Right atrium auricular region (tissue), 2 donors: ENCODE results near the gene CAMK2N1. TPM values are rescaled to one million over a fixed set of nuclear protein-coding genes. Genes with fewer than 3 reads are reported as not detected.
"Not testable (repeated sequence)": the region's sequence is repeated elsewhere in the genome, so short reads cannot be mapped to it uniquely, and the experiment has no call there.

Source experiments
- DNase-seq: peaks from one replicate; pipeline ENCODE4 v3.0.0-alpha.2; 2019; ENCODE audit warnings: low spot score
- H3K27ac ChIP-seq, 2 donors: fragments of 200-600 bp; sonication (generic); 1 replicate in 1 of 2; 2 replicates in 1 of 2; pipeline ENCODE4 v1.5.1; 2016 to 2019
- H3K27me3 ChIP-seq, 2 donors: fragments of 200-600 bp; sonication (generic); one replicate each; pipeline versions ENCODE4 v1.5.1 to v1.6.0; 2017 to 2019
- H3K36me3 ChIP-seq: fragments of 200-600 bp; sonication (generic); one replicate; pipeline ENCODE4 v1.5.1; 2016
- H3K4me1 ChIP-seq, 2 donors: fragments of 200-600 bp; sonication (generic); one replicate each; pipeline versions ENCODE4 v1.5.1 to v1.6.0; 2017 to 2019
- H3K4me3 ChIP-seq, 2 donors: fragments of 200-600 bp; sonication (generic); 1 replicate in 1 of 2; 2 replicates in 1 of 2; pipeline ENCODE4 v1.5.1; 2017 to 2019; ENCODE audit warnings: mild to moderate bottlenecking in 1 of 2, moderate library complexity in 1 of 2
- H3K9me3 ChIP-seq, 2 donors: fragments of 200-600 bp; sonication (generic); one replicate each; pipeline ENCODE4 v1.5.1; 2019
- total RNA-seq, 2 donors: library from RNA; depleted of rRNA; stranded (reverse); fragments of >200 nt; gene quantifications; one replicate each; pipeline ENCODE4 v1.1.0, GENCODE V29; 2016
- TF ChIP-seq, protein P1 (sequence below), 2 donors: fragments of 200-600 bp; sonication (generic); IDR thresholded peaks; one replicate each; pipeline ENCODE4 v1.5.1; 2019; ENCODE audit warnings: antibody characterized with exemption in 2 of 2

The CAMK2N1 gene
- total RNA-seq, 2 donors from 2014 or later, result 5.3 to 13.4 TPM

DNA sequence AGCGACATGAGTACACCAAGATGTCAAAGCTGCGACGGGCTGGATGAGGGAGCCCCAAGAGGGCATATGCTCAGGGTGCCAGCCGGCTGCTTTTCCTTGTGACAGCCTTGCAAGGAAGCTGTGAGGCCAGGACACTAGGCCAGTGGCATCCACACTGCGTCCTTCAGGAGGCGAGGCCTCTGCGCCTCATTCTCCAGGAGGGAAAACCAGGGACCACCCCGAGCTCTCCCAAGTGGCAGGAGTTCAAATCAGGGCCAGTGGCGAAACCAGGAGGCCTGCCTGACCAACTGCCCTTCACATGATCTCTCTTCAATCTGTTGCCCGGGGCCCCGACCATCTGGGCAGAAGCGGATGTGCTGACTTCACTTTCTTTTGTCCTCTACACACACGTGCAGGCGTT lies 13.7 kb upstream of the CAMK2N1 start:
- Histone ChIP-seq H3K27me3 (no peaks in the 10 kb centered on the region), H3K9me3 (no peaks in the 10 kb centered on the region), H3K4me3 (no peak overlapping the region), H3K36me3 (peaks cover 57% of the 10 kb centered on the region), H3K4me1 (peaks cover 0 to 16% of the 10 kb centered on the region in 2 donors), H3K27ac (no peak overlapping the region)
- TF ChIP-seq, protein P1, sequence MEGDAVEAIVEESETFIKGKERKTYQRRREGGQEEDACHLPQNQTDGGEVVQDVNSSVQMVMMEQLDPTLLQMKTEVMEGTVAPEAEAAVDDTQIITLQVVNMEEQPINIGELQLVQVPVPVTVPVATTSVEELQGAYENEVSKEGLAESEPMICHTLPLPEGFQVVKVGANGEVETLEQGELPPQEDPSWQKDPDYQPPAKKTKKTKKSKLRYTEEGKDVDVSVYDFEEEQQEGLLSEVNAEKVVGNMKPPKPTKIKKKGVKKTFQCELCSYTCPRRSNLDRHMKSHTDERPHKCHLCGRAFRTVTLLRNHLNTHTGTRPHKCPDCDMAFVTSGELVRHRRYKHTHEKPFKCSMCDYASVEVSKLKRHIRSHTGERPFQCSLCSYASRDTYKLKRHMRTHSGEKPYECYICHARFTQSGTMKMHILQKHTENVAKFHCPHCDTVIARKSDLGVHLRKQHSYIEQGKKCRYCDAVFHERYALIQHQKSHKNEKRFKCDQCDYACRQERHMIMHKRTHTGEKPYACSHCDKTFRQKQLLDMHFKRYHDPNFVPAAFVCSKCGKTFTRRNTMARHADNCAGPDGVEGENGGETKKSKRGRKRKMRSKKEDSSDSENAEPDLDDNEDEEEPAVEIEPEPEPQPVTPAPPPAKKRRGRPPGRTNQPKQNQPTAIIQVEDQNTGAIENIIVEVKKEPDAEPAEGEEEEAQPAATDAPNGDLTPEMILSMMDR (IDR thresholded peaks at IDR 0.05), result no peak
- no peak for DNase-seq

DNA sequence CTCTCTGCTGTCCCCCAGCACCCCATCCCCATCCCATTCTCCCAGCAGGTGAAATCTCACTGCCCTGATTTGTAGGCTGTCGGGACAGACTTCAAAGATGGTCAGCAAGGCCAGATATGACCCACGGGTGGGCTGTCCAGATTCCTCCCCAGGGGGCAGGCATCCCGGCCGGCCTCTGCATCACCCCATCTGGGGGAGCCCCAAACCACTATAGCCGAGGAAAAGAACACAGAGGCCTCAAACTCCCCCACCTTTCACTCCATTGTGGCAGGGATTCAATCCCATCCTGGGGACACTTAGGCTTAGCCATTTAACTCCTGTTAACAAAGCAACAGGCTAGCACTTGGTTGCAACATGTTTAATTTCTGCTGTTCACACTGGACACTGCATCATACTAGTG lies 13.1 kb upstream of the CAMK2N1 start:
- no peak for DNase-seq
- H3K36me3 ChIP-seq, result peaks cover 57% of the 10 kb centered on the region
- H3K27ac ChIP-seq, result no peak overlapping the region
- H3K4me1 ChIP-seq, result peaks cover 0 to 16% of the 10 kb centered on the region in 2 donors
- no peaks in the 10 kb centered on the region for H3K9me3 ChIP-seq
- no peak overlapping the region for H3K4me3 ChIP-seq
- TF ChIP-seq, protein P1 (IDR thresholded peaks at IDR 0.05), result no peak
- no peaks in the 10 kb centered on the region for H3K27me3 ChIP-seq

DNA sequence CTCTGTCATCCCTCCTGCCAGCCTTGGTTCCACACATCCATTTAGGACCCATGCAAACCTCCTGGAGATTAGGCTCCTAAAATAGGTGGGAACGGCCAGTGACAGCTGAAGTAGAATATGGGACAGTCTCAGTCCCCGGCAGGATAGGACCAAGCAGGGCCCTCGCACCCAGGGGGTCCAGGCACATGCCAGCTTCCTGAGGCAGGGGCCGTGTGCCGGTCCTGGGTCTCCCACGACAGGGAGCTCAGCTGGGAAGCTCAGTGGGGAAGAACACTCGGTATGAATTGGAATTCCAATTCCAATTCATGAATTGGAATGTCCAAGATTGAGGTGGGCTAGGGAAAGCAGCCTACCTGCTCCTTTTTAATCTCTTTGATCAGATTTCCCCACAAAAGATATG lies 12.1 kb upstream of the CAMK2N1 start:
- no peak for DNase-seq
- TF ChIP-seq, protein P1 (IDR thresholded peaks at IDR 0.05), result no peak
- peaks cover 53% of the 10 kb centered on the region for H3K36me3 ChIP-seq
- H3K4me3 ChIP-seq, result no peak overlapping the region
- H3K4me1 ChIP-seq, result peaks cover 0 to 20% of the 10 kb centered on the region in 2 donors
- no peaks in the 10 kb centered on the region for H3K9me3 ChIP-seq
- no peak overlapping the region for H3K27ac ChIP-seq
- no peaks in the 10 kb centered on the region for H3K27me3 ChIP-seq

DNA sequence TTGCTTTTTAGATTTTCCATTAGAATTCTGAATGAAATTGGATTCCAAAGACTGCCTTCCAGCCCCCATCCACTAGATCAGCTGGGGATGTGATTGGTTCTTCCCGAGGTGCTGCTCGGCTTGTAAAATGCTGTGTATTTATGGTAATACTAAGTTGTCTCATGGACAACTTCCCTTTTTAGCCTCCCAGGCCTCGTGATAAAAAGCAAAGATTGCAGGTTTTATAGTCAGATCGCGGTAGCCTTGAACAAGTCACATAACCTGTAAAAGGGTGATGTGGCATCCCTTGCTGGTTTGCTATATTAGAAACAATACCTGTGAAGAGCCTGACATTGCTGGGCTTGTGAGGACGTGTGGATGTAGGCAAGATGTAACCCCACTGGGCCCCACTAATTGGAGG lies 11.5 kb upstream of the CAMK2N1 start:
- TF ChIP-seq, protein P1 (IDR thresholded peaks at IDR 0.05), result no peak
- H3K27me3 ChIP-seq, result no peaks in the 10 kb centered on the region
- no peak overlapping the region for H3K4me3 ChIP-seq
- no peaks in the 10 kb centered on the region for H3K9me3 ChIP-seq
- no peak overlapping the region for H3K27ac ChIP-seq
- DNase-seq, result no peak
- H3K36me3 ChIP-seq, result peaks cover 47% of the 10 kb centered on the region
- H3K4me1 ChIP-seq, result peaks cover 0 to 23% of the 10 kb centered on the region in 2 donors

DNA sequence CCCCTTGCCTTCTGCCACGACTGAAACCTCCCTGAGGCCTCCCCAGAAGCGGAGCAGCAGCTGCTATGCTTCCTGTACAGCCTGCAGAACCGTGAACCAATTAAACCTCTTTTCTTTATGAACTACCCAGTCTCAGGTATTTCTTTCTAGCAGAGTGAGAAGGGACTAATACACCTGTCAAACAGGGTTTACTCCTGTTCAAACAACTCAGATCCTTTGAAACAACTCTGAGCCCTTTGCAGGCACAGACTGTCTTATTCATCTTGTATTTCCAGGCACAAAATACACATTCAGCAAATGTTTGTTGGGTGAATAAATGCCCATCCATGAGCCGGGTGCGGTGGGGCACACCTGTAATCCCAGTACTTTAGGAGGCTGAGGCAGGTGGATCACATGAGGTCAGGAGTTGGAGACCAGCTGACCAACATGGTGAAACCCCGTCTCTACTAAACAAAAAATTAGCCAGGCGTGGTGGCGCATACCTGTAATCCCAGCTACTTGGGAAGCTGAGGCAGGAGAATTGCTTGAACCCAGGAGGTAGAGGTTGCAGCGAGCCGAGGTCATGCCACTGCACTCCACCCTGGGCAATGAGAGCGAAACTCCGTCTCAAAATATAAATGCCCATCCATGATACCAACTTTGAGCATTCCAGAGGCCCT lies 10.8 kb upstream of the CAMK2N1 start:
- Histone ChIP-seq H3K36me3 (peaks cover 40% of the 10 kb centered on the region), H3K4me1 (peaks cover 0 to 23% of the 10 kb centered on the region in 2 donors)
- H3K9me3 ChIP-seq, H3K27me3 ChIP-seq, DNase-seq, H3K27ac ChIP-seq, H3K4me3 ChIP-seq: not testable (repeated sequence)

DNA sequence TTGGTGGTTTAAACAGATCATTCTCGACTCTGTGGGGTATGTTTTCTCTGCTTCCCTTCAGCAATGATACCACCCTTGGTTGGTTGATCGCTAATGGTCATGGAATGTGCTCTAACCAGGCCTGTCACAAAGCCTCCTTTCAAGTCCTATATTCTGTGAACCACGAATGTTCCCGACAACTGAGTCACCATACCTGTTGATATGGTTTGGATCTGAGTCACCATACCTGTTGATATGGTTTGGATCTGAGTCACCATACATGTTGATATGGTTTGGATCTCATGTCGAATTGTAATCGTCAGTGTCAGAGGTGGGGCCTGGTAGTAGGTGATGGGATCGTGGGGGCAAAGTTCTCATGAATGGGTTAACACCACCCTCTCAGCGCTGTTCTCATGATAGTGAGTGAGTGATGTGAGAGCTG lies 10.2 kb upstream of the CAMK2N1 start:
- no peak overlapping the region for H3K4me3 ChIP-seq

More for the DNA sequence above, 10.2 kb upstream of the CAMK2N1 start:
- peaks cover 34% of the 10 kb centered on the region for H3K36me3 ChIP-seq
- H3K9me3 ChIP-seq, result no peaks in the 10 kb centered on the region
- no peak for DNase-seq
- H3K27me3 ChIP-seq, result no peaks in the 10 kb centered on the region
- TF ChIP-seq, protein P1 (IDR thresholded peaks at IDR 0.05), result no peak
- no peak overlapping the region for H3K27ac ChIP-seq
- peaks cover 0 to 23% of the 10 kb centered on the region in 2 donors for H3K4me1 ChIP-seq
